D721Med (cell line): ENCODE results near the gene LMNTD1.

Experiments used
- DNase-seq: peaks from one replicate; pipeline ENCODE4 v3.0.0; 2011; ENCODE audit warnings: low spot score; ENCODE audit not compliant: insufficient read length
- FAIRE-seq: peaks from 2 replicates; lab custom pipeline; 2011; peaks lifted over from hg19 to GRCh38; lab: Jason Lieb, UNC
- TF ChIP-seq, protein P1 (sequence below): IDR thresholded peaks from 2 replicates; pipeline ENCODE4 v1.5.1; 2012; ENCODE audit warnings: mild to moderate bottlenecking, control low read depth; ENCODE audit not compliant: insufficient read depth; ENCODE audit errors: missing control alignments

LMNTD1 gene

DNA sequence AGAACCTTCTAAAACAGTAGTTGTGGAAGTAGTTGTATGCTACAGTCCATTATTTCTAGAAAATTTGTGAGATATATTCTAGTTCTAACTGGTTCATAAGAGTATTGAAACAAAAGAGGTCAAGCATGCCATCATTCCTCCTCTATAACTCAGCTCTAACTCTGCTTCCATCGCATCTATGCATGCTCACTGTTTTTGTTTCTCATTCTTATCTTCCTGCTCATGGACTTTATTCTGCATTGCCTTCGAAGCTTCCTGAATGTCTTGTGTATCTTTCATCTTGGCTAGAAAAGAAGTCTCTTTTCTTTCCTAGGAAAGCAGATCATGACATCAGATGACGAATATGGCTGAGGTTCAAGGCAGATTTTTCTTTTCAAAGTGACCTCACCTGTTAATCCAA, 402 bp downstream of the LMNTD1 start:
- DNase-seq (no peak), FAIRE-seq (no peak)
- TF ChIP-seq, protein P1, sequence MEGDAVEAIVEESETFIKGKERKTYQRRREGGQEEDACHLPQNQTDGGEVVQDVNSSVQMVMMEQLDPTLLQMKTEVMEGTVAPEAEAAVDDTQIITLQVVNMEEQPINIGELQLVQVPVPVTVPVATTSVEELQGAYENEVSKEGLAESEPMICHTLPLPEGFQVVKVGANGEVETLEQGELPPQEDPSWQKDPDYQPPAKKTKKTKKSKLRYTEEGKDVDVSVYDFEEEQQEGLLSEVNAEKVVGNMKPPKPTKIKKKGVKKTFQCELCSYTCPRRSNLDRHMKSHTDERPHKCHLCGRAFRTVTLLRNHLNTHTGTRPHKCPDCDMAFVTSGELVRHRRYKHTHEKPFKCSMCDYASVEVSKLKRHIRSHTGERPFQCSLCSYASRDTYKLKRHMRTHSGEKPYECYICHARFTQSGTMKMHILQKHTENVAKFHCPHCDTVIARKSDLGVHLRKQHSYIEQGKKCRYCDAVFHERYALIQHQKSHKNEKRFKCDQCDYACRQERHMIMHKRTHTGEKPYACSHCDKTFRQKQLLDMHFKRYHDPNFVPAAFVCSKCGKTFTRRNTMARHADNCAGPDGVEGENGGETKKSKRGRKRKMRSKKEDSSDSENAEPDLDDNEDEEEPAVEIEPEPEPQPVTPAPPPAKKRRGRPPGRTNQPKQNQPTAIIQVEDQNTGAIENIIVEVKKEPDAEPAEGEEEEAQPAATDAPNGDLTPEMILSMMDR = no peak

GRCh38 chr12:25550186-25550585, 2.9 kb downstream of the LMNTD1 start:
- DNase-seq (no peak), FAIRE-seq (peak; percentile 73)
- TF ChIP-seq, protein P1 = no peak

- DNase-seq (no peak), FAIRE-seq (no peak)
- TF ChIP-seq, protein P1 = no peak
These were observed 4.0 kb downstream of the LMNTD1 start for GRCh38 chr12:25549120-25549519.

- DNase-seq = no peak
- FAIRE-seq = no peak
- TF ChIP-seq, protein P1 = no peak
These were observed 6.8 kb downstream of the LMNTD1 start for GRCh38 chr12:25546318-25546717.

- TF ChIP-seq, protein P1 = no peak
- no peak for FAIRE-seq
These were observed 19.9 kb downstream of the LMNTD1 start for GRCh38 chr12:25533150-25533549.

GRCh38 chr12:25531502-25532052, 21.5 kb downstream of the LMNTD1 start:
- TF ChIP-seq, protein P1 = no peak
- FAIRE-seq (no peak), DNase-seq (no peak)

More at GRCh38 chr12:25533150-25533549, 19.9 kb downstream of the LMNTD1 start:
- no peak for DNase-seq

DNA sequence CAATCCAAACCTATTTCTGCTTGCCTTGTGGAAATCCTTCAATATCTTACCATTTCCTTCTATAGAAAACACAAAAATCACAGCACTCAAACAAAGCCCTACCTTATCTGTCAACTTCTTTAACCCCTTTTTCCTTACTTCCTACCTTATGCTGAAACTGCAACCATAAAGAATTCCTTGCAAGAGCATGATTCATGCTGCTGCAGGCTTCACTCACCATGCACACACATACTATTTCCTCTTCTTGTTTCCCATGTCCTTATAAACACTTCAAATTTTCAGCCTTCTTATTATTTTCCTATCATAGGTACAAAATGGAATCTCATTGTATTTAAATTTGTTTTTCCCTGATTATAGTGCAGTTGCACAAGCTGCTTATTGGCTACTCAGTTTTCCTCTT, 23.3 kb downstream of the LMNTD1 start:
- TF ChIP-seq, protein P1 = no peak
- FAIRE-seq (no peak), DNase-seq (no peak)
